Skin of body (tissue), 2 donors: ENCODE results near the gene DMD. TPM values are rescaled to one million over a fixed set of nuclear protein-coding genes. Genes with fewer than 3 reads are reported as not detected.
"Not testable (repeated sequence)": the region's sequence is repeated elsewhere in the genome, so short reads cannot be mapped to it uniquely, and the experiment has no call there.

Source experiments
- DNase-seq: peaks from one replicate; lab custom pipeline; 2025; lab: John Stamatoyannopoulos, UW
- total RNA-seq: library from RNA; depleted of rRNA; stranded (reverse); fragments of >200 nt; gene quantifications from one replicate; pipeline ENCODE4 v1.2.3, GENCODE V29; 2014

DMD gene
- total RNA-seq, 1 donor from 2014 or later: 87.0 TPM

DNA sequence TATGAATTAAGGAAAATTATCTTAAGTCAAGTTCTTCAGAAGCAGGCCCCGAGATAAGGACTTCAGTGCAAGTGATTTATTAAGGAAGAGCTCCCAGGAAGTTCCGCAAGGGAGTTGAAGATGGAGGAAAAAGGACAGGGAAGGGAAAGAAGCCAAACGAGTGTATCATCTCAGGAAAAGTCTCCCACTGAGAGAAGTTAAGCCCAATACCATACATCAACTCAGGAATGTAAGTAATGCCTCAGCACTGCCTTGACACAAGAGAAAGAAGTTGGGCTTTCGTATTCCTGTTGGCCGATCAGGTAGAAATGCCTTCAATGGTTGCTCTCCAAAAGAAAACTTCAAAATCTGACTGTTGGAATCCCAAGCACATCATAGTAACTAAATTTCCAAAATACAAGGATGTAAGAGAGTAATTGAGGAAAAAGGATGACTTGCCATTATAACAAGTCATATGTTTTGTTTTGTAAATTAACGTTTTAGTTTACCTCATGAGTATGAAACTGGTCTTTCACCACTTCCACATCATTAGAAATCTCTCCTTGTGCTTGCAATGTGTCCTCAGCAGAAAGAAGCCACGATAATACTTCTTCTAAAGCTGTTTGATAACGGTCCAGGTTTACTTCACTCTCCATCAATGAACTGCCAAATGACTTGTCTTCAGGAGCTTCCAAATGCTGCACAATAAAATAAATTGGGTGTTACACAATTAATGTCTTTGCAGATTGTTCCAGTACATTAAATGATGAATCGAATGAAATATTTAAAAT is 566.7 kb downstream of the DMD start:
- DNase-seq: no peak

DNA sequence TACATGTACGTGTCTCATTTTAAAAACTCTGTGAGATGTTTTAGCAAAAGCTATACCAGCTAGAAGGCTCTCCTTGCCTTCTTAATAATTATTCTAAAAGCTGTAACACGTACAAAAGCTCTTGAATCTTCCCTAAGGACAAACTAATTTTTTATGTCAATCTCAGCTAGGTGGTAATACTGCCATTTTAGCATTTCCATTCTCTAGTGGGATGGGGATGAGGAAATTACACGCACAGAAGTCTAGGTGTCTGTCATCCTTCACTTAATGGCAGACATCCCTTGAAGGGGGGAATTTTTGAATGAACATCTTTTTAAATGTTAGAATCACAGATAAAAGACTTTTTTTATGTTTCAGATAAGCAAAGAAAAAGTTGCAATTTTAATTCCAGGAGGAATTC is 569.1 kb downstream of the DMD start:
- DNase-seq: no peak

DNA sequence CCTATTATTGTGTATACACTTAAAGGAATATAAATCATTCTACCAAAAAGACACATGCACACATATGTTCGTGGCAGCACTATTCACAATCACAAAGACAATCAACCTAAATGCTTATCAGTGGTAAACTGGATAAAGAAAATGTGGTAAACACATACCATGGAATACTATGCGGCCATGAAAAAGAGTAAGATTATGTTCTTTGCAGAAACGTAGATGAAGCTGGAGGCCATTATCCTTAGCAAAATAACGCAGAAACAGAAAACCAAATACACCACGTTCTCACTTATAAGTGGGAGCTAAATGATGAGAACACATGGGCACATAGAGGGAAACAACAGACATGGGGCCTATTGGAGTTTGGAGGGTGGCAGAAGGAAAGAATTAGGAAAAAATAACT is 593.2 kb downstream of the DMD start:
- no peak for DNase-seq

DNA sequence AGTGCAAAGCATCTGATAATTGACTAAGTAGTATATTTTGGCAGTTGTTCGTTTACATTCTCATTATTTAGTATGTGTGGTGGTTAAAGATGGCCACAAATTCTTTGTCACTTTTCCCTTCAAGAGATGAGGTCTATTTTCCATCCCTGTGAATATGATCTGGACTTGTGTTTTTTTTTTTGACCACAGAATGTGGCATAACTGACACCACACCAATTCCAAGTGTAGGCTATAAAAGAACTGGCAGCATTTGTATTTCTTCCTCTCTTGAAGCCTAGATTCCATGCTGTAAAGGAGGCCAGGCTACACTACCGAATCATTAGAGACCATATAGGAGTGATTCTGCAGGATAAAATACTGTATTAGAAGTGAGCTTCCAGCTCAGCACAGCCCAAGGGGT is 596.6 kb downstream of the DMD start:
- no peak for DNase-seq

DNA sequence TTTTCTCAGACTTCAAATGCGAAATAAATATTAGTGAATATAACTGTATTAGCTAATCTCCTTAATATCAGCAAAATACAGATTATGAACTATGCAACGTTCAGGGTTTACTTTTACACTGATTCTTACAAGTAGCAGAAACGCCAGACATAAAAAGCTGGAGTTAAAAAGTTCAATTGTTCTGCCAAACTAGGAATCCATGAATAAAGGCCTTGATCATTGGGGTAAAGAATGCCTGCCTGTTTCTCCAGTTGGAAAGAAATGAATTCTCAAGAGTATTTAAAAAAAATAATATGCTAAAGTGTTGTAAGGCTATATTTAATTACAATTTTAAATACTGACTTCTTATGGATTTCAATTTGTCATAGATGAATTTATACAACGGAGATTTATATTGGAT is 612.2 kb downstream of the DMD start:
- no peak for DNase-seq

DNA sequence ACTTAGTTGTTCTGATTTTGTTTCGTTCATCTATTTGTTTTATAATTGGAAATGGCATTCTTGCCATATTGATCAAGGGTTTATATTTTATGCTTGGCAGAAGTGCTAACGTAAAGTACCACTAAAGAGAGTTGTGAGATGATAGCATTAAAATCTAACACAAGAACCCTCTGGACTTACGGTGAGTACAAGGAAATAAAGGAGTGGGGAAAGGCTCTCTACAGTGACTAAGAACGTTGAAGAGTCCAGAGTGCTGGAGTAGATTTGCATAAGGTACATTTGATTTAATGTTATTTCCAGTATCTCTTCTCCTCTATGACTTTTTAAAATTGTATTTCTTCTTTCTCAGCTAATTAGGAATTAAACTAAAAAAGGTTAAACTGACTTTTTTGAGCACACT is 612.6 kb downstream of the DMD start:
- no peak for DNase-seq

DNA sequence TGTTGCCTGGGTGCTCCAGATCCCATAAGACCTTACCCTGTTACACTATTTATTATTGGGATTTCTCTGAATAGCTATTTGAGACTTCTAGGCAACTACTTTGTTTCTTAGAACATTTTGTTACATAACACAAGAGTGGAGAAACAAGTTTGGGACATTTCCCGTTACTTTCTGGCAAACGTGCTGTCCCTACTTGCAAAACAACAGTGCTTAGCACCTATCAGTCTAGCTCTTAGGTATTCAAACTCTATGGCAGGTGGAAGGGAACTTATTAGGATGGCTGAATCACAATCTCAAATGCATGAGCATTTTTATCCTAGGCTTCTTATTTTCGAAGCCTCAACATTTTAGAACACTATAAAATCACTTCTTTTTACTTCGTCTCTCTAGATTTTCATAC is 613.6 kb downstream of the DMD start:
- no peak for DNase-seq

DNA sequence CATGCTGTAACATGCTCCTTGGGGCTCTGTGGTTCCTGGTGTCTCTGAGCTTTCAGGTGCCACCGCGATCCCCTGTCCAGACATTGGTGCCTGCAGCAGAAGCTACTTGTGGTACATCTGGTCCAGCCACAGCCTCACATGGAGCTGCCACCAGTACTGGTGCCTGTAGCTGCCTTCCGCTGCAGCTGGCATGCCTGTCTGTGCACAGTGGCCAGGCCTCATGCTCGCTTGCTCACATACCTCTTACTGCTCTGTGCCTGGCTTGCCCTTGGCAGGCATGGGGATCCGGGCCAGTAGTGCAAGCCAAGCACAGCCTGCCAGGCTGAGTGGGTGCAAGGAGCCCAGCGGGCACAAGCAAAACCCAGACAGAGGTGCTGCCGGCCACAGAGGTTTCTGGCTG is 618.6 kb downstream of the DMD start:
- DNase-seq: no peak

DNA sequence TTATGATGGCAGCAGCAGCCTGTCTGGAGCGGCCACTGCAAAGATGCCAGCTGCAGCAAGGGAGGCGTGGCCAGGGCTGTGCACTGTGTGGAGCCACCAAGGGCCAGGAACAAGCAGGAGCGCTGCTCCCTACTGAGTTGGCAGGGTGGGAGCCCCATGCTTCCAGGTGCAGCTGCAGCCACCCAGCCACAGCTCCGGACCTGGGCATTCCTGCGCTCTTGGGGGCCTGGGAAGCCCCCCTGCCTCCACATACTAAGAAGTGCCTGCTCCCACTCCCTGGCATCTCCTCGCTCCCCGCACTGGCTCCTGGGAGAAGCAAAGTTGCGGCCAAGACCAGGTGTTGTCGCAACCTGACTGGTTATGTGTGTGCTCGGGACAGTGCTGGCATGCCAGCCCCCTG is 619.8 kb downstream of the DMD start:
- no peak for DNase-seq

DNA sequence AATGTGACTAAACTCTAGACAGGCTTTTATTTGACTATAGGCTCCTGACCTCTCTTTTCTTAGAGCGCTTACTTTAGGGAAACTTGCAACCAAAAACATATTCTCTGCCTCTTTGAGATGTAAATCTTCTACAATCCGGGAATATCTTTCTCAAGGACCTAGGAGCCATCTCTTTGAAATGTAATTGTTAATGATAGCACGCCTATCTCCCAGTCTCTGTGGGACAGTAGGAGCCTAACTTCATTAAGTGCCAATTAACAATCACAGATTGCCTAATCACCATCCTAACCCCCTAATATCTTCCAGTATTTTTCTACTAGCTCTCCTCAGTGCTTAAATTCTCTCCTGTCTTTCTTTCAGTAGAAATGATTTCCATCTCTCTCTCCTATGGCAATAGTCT is 628.6 kb downstream of the DMD start:
- DNase-seq: no peak

DNA sequence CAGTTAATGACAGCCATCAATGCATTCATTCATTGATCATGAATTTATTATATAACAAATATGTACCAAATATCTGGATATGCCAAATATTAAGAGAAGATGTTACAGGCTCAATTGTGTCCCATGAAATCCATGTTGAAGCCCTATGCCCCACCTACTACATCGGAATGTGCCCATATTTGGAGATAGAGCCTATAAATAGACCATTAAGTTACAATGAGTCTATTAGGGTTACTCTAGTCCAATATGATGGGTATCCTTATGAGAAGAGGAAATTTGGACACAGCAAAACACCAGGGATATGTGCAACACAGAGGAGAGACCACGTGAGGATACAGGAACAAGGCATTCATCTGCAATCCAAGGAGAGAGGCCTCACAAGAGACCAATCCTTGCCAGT is 634.5 kb downstream of the DMD start:
- DNase-seq: no peak

DNA sequence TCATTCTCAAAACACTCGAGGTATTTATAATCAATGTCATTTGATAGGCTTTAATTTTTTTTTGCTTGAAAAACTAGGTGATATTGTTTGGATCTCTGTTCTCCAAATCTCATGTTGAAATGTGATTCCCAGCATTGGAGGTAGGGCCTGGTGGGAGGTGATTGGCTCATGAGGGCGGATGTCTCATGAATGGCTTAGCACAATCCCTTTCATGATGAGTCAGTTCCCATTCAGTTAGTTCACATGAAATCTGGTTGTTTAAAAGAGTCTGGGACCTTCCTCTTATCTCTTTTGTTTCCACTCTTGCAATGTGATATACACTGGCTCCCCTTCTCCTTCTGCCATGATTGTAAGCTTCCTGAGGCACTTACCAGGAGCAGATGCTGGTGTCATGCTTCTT is 638.7 kb downstream of the DMD start:
- DNase-seq: no peak

DNA sequence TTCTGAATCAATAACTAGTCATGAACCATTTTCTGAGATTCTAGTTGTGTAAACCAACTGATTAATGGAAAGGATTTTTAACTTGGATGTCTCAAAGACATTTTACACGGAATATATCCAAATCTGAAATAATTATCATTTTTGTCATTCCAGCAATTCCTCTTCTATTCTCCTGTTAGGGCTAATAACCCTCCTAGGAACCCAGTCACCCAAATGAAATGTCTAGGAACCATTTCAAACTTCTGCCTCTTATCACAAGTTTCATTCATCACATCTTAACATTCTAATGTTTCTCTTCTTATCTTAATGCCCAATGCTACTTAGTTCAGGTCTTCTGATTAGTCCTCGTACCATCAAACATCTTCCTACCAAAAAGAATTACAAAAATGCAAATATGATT is 639.8 kb downstream of the DMD start:
- no peak for DNase-seq

DNA sequence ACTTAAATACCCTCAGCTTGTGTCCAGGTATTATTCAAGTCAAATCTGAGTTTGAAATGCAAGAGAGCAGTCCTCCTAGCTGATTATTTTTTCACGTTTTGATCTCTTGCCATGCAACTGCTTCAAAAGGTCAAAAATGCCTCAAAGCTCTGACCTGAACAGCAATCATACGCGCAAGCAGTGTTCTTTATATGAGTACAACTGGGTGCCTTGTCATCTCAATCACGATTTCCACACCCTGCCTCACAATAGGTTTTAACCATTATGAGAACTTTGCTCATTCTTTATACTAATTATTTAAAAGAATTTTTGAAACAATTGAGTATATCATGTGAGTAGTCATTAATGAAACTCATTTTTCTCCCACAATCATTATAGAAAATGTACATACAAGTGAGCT is 649.1 kb downstream of the DMD start:
- DNase-seq: no peak

DNA sequence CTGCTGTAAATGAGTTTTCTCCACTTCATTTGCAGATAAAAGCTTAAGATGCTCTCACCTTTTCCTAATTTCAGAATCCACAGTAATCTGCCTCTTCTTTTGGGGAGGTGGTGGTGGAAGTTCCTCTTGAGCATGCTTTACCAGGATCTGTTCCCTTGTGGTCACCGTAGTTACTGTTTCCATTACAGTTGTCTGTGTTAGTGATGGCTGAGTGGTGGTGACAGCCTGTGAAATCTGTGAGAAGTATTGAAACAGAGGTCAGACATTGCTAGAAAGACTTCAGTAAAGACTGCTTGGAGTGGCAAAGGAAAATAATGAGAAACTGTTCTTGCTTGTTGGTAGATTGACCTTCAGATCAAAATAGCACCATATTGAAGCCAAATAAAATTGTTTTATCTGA is 666.2 kb downstream of the DMD start:
- DNase-seq: no peak

DNA sequence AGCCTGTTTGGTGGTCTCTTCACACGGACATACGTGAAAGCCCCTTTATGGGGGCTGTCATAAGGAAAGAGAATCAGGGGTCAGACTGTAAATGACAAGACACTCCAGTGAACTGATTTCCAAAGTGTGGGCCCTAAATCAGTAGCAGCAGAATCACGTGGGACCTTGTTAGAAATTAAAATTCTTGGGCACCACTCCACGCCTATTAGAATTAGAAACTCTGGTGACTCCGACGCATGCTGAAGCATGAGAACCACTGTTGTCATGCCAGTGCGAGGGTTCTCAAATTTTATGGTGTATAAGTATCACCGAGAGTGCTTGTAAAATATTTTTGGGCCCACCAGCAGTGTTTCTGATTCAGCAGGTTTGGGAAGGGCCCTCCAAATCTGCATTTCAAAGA is 672.8 kb downstream of the DMD start:
- no peak for DNase-seq

DNA sequence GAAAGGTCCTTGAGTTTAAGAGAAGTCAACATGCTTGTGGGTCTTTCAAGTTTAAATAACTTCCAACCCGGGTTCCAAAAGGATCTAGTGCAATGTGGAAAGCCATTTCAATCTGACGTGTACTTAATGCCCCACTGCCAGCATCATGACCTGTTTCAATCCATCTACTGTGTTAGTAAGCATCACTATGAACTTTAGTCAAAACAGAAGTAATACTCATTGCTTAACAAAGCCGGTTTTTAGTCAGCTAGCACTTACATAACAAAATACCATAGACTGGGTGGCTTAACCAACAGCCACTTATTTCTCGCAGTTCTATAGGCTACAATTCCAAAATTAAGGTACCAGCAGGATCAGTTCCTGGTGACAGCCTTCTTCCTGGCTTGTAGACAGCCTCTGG is 677.5 kb downstream of the DMD start:
- no peak for DNase-seq

DNA sequence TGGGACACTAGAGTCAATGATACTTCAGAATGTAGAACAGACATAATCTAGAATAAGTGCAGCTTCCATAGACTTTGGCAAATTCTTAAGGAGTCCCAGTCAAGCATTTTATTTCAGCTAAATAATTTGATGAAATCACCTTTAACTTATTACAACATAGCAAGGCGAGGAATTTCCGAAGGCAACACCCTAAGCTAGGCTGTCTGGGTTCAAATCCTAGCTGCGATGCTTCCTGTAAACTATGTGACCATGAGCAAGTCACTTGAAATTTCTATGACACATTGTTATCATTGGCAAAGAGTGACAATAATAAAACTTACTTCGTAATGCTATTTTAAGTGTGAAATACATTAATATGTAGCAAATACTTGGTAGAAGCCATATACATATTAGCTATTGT is 679.1 kb downstream of the DMD start:
- DNase-seq: no peak

DNA sequence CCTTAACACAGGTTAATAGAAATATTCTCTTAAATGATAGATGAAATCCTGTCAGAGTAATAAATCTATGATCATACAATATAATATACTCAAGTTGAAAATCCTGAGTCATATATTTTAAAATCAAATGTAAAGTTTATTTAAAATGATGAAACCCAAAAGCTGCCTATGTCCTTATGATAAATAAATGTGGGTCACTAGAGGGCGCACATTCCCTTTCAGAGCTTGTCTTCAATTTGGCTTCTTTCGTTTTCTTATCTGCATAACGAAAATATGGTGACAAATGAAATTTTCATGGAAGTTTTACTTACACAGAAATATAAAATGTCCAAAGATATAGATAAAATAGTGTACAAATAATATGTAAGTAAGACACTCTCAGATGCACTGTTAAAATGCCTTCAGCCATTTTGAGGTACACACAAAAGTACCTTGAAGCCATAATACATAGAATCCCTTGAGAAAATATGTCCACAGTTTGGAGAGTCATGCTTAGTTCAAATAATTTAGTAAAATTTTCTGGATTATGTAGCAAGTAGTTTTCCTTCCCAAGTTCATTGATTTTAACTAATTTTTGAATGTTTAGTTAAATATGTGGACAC is 680.4 kb downstream of the DMD start:
- DNase-seq: peak; percentile 4

DNA sequence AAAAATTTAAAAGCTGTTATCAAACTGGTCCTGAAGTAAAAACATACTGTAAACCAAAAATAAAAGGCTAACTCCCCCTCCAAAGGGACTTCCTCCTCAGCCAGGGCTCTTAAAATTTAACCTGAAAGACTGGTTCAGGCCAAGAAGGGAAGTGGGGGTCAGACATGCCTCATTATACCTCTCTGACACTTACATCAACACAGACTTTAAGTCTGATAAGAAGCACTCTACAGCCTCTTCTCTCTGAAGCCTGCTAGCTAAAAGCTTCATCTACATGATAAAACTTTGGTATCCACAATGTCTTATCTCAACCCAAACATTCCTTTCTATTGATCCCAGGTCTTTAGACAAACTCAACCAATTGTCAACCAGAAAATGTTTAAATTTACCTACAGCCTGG is 682.9 kb downstream of the DMD start:
- DNase-seq: not testable (repeated sequence)

DNA sequence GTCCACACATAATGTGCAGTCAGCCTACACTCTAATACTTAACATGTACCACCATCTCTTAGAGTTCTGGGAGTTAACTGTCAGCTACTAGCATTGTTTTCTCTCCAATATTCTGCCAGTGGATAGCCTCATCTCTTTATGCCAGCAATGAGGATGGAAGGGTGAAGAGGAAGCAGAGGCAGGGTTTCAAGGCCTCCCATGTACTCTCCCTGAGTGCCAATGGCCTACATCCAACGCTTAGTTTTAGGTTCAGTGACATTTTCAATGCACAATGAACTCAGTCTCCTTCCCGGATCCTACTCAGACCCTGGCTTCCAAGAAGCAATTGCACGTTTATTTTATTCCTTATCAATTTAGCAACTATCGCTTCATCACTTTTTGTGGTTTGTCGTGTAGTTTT is 686.1 kb downstream of the DMD start:
- DNase-seq: no peak

DNA sequence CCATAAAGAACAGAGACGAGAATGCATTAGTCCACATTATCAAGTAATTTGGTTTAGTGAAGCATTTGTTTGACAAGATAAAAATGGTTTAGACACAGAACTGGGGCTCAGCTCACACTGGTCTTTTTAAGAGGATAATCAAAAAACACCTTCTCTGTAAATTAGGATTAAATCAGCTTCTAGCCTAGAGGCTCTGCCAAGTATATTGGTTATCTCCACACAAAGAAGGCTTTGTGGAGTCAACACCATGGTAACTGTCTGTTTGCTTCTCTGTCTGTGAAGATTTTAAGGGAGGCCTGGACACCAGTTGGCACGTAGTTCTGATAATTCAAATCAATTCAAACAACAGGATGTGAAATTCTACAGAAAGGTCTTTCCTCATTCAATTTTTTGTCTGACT is 687.0 kb downstream of the DMD start:
- DNase-seq: no peak

DNA sequence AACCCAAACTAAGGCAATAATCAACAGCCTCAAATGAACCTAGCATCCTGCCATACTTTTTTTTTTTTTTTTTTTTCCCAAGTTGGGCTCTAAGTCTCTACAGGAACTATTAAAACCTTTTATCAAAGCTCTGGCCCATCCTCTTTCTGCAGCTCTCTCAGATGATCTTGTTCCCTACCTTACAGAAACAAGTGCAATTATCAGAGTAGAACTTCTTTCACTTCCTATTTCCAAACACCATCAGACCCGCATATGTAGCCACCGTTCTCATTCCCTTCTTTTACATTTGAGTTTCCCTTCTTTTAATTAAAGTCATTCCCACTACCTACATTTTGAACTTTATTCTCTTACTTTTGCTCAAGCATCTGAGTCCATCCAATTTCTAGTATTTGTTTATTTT is 690.6 kb downstream of the DMD start:
- no peak for DNase-seq

DNA sequence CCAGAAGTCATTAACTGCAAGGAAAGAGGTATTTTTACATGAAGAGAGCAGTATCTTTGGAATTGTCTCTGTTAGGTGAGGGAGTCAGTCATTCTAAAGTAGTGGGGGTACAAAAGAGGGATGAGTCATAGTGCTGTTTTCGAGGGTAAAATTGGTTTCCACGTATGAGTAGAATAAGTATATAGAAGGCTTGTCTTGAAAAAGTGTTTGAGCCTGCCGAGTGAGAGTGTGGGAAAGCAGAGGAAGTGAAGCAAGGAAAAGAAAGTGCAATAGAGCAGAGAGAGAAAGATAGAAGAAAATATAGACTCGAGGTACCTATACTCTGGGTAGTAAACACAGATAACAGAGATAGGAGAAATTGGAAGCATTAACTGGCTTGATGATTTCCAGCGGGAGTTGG is 696.4 kb downstream of the DMD start:
- DNase-seq: no peak
